Activated CD4-positive, alpha-beta T cell treated with anti-CD3 and anti-CD28 coated beads for 1 hour (primary cell): Measurements from ENCODE around the gene LRRC4B.
"Not testable (repeated sequence)": the region's sequence is repeated elsewhere in the genome, so short reads cannot be mapped to it uniquely, and the experiment has no call there.

Experiments
- DNase-seq: peaks from one replicate; pipeline ENCODE4 v3.0.0-alpha.2; 2020

Gene LRRC4B

DNA sequence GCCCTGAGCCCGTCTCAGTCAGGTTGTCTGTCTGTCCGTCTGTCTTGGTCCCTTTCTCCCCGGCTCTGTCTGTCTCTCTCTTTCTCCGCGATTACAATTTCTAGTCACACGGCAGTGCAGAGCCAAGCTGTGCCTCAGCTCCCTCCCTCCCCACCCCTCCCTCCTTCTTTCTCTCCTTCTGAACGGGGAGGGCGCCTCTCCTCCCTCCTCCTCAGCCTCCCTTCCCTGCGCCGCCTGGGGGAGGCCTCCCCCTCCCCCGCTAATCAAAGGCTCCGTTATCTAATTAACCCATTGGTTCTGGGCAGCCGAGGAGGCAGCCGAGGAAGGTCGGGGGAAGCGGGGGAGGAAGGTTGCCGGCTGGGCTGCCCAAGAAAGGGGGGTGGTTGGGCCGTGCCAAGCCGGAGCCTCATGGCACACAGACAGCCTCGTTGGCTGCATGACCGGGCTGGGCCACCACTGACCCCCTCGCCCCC lies 16.5 kb downstream of the LRRC4B start:
- no peak for DNase-seq

DNA sequence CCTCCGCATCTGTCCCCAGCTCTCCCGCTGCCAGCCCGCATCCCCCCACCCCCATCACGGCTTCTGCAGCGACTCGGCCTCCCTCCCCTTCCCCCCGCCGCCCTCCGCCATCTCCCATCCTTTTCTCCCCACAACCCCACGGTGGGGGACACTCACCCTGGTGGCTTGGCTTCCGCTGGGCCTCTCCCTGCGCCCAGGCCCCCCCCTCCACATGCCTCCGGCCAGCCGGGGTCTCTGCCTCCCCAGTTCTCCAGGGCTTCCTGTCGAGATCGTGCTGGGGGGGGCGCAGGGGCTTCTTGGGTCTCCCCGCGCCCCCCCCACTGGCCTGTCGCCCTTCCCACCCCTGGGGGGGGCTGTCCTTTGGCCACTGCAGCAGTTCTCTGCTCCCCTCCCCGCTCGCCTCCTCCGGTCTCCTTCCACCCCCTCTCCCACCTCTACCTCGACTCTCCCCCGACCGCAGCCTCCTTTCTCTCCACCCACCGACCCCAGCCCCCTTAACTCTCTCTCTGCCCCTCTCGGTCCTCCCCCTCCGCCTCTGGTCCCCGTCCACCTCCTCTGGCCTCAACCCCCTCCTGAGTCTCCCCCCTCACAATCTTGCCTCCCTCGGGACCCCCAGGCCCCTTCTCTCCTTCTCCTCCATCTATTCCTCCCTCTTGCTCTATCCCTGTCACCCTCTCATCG lies 17.1 kb downstream of the LRRC4B start:
- DNase-seq: no peak

DNA sequence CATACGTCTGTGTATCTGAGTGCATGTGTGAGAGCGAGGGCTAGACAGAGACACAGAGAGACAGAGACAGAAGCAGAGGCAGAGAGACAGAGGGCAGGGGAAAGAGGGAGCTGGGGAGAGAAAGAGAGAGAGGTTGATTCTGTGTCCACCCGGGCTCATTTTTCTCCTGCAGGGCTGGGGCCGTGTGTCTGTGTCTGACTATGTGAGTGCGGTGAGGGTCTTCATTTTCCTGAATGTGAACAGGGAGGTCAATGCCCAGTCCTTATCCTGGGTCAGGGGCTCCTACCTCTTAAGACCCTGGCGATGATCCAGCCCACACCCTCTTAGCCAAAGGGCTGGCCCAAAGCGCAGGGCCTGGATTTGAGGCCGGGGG lies 17.7 kb downstream of the LRRC4B start:
- no peak for DNase-seq

DNA sequence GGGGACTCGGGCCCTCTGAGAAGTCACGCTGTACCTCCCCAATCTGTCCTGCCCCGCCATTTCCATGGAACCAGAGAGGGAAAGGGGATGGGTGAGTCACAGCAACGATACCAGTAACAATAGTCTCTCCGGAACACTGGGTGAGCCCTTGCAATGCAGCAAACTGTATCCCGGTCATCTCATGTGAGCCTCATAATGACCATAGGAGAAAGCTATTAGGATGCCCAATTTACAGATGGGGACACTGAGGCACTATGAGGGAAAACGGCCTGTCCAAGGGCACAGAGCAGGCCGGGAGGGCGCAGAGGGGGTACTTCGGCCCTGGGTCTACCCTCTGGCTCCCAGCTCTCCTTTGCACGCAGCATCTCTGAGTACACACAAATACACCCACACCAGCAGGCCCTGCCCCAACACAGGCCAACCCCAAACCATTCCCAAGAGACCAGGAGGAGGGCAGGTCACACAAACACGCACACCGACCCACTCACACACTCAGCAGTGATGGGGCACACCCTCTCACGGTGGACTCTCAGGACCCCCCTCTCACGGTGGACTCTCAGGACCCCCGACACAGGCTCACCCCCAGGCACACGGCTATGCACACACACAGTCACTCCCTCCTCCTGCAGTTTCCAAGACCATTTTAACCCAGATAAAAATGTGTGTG lies 18.2 kb downstream of the LRRC4B start:
- no peak for DNase-seq

- DNase-seq: no peak
Measured at GRCh38 chr19:50549059-50549926, 18.9 kb downstream of the LRRC4B start.

- DNase-seq: no peak
Measured at GRCh38 chr19:50548191-50549058, 19.8 kb downstream of the LRRC4B start.

GRCh38 chr19:50547385-50548190 lies 20.6 kb downstream of the LRRC4B start:
- DNase-seq: no peak

GRCh38 chr19:50546527-50547221 lies 21.6 kb downstream of the LRRC4B start:
- no peak for DNase-seq

- DNase-seq: no peak
Measured at GRCh38 chr19:50542943-50543342, 25.3 kb downstream of the LRRC4B start.

- peak; percentile 32 for DNase-seq
Measured at GRCh38 chr19:50537769-50538230, 30.4 kb downstream of the LRRC4B start.

DNA sequence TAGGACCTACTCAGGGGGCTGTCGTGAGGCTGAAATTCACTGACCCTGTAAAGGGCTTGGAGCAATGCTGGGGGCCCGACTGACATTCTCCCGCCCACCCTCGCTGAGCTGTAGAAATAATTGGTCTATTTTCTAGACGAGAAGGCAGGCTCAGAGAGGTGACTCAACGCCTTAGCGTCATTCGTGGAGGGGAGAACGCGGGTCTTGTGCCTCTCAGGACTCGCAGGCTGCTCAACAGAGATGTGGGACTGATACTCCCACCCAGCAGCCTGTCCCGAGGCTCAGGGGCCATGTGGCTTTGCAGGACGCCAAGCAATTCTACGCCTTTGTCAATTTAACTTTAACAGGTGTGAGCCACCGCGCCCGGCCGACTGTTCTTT lies 30.9 kb downstream of the LRRC4B start:
- no peak for DNase-seq

DNA sequence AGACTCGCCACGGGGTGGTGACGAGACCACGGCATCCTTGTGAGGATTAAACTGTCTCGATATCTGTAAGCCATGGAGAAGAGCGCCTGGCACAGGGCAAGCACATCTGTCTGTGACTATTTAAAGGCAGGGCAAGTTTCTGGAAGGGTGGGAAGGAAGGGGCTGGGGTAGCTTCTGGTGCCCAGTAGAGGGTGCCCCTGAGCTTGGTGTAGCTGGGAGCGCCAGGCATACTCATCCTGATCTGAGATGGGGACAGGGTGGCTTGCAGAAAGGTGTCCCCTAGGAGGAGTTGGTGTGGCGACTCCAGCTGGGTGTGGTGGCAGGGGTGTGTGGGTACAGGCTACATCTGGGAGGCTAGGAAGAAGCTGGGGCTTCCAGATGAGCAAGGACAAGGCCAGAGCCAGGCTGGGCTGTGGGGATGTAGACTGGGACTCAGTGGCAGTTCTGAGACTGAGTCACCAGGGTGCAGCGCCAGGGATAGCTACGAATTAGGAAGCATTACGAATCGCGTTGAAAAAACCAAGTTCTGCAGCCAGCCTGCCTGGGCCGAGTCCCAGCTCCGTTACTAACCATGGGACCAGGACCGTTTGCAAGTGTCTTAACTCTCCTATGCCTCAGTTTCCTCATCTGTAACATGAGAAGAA lies 31.5 kb downstream of the LRRC4B start:
- DNase-seq: no peak

DNA sequence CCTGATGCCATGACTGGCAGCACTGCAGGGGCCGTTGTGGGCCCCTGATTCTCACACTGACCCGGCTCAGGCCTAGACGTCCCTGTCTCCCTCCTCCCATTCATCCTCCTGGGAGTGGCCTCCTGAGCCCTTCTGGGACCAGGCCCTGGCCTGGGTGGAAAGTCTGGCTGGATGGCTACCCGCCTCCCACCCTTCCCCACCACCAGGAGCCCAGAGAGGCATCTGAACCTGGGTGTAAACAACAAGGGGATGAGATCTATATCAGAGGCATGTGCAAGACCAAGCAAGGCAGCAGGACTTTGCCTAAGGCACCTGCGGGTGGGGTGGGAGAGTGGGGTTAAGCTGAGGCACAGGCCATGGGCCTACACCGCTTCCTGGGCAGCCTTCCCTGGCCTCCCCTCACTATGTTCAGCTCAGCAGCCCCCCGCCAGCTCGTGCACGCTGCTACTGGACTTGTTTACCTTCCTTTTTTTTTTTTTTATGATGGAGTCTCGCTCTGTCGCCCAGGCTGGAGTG lies 32.5 kb downstream of the LRRC4B start:
- DNase-seq: no peak

DNA sequence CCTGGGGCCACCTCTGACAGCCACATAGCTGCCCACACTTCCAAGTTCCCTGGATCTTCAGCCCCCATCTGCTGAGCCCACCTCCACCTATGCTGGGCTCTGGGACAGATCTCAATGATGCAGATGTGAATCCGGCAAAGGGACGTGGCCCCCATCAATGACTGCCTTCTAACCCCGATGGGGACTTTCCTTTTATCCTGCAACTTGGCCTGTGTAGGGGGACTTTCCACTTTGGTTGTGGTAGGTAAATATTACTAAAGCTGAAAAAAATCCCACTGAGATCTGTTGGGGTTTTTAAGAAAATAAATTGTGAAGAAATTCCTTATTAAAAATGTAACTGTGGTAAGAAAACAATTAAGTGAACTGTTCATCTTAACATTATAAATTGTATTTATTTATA lies 33.8 kb downstream of the LRRC4B start:
- no peak for DNase-seq

DNA sequence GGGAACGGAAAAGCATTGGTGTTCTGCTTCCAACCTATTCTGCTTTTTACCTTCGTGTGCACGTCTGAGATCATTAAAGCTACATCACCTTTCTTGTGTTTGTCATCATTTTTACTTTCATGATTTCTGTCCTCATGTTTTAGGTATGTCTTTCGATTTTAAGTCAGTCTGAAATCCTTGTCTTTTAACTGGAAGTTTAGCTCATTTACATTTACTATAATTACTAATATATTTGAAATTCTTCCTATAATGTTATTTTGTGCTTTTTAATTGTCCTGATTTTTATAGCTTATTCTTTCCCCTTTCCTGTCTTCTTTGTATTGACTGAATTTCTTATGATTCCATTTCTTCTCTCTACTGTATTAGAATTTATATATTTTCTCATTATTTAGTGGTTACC lies 35.3 kb downstream of the LRRC4B start:
- DNase-seq: no peak

DNA sequence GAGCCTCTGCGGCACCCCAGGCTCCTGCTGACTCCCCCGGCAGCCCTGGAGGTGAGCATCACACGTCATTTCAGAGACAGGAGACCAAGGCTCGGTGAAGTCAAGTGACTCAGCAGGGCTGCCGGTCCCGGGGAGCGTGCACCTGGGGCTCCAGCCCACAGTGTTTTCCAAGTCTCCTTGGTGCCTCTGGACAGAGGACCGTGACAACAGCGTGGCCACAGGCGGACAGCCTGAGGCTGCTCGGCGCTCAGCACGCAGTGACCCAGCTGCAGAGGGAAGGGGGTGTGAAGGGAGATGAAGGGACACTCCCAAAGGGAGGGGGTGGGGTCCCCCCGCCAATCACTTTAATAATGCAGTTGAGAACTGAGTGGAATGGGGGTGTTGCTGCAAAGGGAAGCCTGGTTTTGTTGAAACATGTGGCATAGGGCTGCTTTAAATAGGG lies 37.0 kb downstream of the LRRC4B start:
- DNase-seq: no peak

GRCh38 chr19:50528052-50528451 lies 40.2 kb downstream of the LRRC4B start:
- DNase-seq: not testable (repeated sequence)

DNA sequence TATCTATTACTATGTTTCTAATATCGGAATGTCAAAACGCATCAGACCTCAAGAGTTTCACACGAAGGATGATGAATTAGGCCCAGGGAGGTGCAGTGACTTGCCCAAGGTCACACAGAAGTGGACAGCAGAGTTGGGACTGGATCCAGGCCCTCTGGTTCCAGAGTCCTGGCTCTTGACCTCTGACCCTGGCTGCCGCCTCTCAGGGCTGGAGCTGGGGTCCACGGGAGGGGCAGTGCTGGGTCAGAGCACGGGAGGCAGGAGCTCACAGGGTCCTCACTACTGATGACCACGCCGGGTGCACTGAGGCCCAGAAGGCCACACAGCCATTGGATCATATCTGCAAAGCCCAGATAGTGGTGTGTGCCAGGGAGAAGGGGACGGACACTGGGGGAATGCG lies 45.4 kb downstream of the LRRC4B start:
- no peak for DNase-seq

DNA sequence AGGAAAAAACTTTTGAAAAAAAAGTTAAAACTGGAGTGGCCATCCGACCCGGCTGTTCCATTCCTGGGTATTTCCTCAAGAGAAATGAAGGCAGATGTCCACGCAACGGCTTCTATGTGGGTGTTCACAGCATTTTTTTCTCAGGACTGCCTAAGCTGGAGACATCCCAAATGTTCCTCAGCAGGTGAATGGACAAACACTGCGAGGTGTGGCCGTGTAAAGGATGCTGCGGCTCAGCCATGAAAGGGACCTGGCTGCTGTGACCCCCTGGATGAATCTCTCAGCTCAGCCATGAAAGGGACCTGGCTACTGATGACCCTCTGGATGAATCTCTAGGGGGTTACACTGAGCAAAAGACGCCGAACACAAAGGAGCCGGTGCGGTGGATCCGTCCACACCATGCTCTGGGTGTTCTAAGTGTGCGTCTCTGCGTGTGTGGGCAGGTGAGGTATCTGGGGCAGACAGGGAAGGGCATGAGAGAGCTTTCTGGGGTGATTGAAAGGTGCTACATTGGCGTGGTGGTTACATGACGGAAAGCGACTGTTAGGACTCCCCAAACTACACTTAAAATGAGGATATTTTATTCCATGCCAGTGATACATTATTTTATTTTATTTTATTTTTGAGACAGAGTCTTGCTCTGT lies 47.3 kb downstream of the LRRC4B start:
- no peak for DNase-seq
